Stimulated activated CD8-positive, alpha-beta memory T cell treated with anti-CD3 and anti-CD28 coated beads, Interleukin-7, amount 100 ng/mL, for 1 hour (primary cell): ENCODE results near the gene HS3ST1.

Experiments used
- DNase-seq, 2 donors: peaks; one replicate each; pipeline ENCODE4 v3.0.0-alpha.2; 2020; ENCODE audit warnings: low read depth in 2 of 2

The HS3ST1 gene

DNA sequence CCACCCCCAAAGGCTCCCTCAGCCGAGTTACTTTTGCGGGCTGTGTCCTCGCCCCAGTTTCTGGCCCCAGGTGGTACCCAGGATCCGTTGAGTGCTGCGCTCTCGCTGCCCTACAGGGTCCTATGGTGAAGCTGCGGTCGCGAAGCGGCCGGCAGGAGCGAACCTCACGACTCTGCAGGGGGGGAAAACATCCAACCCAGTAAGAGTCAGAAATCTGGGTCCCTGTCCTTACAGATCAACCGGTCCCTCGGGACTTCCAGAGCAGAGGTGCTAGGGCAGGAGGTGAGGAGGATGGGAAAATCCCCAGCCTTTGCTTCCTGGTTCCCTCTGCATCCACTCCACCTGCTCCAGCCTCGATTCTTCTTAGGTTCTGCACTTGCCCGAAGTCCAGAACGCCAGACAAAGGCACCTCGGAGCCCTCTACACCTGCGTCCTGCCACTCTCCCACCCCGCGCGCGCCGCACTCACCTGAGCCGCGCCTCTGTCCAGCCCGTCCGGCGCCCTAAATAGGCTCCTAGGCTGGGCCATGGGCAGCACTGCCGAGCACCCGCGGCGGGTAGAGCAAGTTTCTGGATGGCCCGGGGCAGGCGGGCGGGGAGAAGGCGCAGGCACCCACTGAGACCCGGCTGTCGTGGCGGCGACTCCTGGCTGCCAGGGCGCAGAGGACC, at the start of gene HS3ST1:
HS3ST1 (minus strand) TSS at position 664 of the 668 bp plus-strand sequence. CDS start 28,889 bp downstream, outside the sequence.
- no peak for DNase-seq

DNA sequence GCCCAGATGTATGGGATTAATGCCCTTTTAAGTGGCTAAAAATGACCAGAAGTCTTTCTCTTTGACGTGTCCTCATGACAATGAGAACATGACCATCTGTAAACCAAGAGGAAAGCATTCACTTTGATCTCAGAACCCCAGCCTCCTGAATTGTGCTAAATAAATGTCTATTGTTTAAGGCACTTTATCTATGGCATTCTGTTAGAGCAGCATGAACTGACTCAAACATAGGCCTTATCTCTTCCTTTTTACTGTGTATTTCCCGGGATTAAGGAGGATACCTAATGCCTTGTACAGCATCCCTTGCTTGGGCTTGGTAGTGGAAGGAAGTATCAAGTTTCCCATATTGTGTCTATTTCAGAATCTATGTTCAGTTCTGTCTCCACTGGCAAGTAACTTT, 47.2 kb upstream of the HS3ST1 start:
- DNase-seq, result no peak

DNA sequence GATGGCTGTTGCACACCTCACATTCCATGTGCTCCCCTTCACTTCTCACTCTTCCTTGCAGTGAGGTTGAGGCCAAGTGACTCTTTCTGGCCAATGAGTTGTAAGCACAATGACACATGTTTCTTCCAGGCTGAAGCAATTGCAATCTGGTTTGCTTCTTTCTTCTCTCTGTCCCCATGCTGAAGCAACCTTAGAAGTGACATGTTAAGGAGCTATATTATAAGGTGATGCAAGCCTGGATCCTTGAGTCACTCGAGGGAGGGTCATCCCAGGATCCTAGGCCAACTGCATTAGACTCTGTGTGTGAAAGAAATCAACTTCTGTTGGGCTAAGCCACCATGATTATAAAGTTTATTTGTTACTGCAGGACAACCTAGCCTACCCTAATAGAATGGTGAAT, 45.5 kb upstream of the HS3ST1 start:
- no peak for DNase-seq

DNA sequence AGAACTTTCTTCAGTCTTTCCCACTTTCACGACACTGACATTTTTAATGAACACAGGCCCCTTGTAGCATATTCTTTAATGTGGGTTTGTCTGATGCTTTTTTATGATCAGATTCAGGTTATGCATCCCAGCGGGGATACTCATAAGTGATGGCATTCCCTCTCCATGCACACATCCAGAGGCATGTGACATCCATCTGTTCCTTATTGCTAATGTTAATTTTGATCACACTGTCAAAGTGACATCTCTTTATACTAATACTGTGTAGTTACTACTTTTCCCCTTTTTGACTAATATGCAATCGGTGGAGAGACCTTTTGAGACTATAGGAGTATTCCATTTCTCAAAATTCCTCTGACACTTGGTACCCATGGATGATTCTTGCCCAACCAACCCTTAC, 43.8 kb upstream of the HS3ST1 start:
- no peak for DNase-seq

DNA sequence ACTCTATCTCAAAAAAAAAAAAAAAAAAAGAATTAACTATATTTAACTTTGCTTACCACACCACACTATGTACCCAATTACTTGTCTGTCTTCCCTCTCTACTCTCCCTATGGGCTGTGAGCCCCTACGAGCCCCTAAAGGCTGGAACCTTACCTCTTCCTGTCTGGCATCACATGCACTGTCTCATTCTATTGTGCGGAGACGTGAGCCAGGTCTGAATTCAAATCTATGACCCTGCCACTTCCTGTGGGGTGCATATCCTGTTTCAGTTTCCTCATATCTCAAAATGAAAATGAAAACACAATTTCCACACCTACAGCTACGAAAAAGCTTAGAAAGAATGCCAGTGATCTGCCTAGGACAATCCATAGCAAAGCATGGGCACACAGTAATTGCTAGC, 42.9 kb upstream of the HS3ST1 start:
- peak; percentile 7 to 13 for DNase-seq

DNA sequence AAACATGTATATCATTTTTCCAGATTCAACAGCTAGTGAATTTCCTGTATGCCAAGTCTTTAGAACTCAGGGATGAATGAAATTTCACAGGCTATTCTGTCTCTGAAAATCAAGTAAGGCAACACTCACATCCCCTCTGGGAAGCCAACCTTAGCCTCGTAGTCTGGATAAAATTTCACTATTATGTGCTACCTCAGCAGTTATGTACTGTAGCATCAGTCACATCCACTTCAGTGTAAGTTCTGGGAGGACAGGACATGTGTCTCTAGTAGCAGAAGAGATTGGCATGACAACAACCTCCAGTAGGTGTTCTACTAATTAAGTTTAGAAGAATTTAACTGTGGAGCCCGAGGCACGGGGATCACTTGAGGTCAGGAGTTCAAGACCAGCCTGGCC, 42.4 kb upstream of the HS3ST1 start:
- no peak for DNase-seq

DNA sequence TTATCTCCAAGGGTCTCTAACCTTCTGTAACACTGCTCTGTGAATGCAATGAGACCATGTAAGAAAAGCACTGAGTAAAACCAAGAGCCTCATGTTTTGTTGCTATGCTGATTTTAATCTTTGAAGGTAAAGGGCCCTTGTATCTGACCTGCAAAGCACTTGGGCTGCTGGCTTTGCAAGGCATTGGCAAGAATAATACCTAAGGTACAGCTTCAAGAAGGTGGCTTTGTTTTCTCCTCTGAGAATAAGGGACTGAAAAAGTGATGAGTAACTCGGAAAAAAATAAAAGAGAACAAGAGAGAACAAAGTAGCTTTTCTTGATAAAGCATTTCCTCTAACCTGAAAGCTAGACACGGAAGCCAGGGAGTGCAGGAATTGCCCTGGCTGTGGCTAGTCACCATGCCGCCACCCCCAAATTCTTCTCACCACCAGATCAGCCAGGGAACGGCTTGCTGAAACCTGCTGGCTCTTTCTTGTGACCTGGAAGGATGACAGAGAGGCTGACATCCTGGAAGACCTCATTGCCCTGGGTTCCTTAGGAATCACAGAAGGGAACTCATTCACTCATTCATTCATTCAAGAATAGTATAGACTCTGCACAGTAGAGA, 41.8 kb upstream of the HS3ST1 start:
- DNase-seq, result no peak

DNA sequence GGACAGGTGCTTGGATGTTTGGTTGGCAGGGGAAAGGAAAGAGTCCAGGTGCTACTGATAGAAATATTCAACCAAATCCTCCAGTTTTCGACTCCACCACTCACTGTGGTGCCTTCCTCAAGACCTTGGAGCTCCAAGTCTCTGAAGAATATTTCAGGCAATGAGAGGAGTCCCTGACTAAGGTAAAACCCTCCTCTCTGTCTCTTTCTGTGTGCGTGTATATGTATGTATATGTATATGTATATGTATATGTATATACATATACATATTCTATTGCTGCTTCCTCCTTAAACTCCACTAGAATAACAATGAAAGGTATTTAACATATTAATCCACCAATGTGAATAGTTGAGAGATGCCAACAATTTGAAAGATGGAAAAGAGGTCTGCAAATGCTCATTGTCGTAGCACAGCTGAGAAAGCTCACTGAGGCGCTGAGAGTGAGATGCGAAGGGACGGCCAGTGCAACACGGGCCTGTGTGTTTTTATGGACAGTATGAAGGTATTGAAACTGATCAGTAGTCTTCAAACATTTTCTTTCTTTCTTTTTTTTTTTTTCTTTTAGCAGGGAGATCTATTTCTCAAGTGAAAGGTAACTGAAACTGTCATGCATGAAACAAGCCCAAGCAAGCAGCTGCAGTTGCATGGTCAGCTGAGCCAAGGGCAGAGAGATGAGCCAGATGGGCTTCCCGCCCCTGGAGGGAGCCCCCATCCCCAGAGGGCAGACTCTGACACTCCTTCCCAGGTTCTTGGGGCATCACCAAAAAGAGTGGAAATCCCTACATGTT, 41.1 kb upstream of the HS3ST1 start:
- no peak for DNase-seq

DNA sequence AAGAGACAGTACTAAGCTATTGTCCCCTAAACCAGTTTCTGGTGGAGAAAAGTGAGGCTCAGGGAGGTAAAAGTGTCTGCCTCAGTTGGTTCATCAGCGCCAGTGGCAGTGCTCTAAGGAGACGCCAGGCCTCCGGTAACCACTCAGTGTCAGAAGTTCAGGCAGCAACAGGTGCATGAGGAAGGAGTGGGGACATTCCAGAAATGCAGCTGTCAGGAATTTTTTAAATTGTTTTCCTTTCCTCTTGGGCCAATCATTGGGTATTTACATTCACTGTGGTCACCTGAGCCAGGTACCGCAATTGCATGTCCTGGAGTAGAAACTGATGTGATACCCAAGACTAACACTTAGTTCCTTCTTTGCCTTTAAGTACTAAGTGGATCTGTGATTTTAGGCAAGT, 40.2 kb upstream of the HS3ST1 start:
- no peak for DNase-seq

DNA sequence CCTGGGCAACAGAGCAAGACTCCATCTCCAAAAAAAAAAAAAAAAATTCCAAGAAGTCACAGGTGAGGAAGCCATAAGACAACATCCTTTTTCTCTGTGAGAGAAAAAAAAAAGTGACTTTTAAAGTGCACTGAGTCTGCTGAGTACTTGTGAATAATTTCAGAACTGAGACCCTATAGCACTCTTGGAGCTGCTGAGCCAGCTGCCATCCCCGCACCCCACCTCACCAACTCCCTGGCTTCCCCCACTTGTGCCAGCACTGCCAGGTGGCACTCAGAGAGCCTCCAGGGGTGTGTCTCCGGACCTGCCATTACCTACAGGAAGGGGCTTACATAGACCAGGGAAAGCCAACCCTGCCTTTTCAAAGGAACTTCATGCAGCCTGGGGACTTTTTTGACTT, 39.2 kb upstream of the HS3ST1 start:
- DNase-seq, result no peak

DNA sequence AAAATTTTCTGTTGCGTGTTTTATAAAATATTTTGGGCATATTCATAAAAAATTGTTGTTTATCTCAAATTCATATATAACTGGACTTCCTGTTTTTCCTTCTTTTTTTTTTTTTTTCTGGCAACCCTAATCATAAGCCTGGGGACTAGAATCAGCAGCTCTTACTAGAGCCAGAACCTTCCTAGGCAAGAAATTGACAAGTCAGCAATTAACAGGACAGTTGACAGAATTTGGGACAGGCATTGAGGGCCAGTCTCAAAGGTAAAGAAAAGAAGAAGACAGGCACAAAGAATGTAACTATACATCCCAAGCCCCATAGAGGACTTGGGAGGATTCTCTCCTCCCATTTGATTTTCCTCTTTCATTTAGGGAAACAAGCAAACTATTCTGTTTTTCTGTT, 35.0 kb upstream of the HS3ST1 start:
- no peak for DNase-seq

DNA sequence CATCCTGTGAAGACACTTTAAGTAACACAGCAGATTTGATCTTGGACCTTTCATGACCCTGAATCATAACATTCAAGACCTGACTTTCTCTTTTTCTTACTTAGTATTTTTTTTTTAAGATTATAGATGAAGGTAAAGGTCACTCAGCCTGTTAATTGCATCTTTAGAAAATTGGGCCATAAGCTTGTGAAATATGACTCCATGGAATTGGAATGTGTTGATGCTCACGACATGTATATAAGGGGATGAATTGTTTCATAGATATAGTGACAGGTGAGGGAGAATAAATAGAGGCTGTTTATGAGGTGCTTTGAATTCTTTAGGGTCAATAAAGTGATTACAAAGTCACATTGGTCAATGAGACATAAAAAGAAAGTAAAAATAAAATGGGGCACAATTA, 27.7 kb upstream of the HS3ST1 start:
- no peak for DNase-seq

DNA sequence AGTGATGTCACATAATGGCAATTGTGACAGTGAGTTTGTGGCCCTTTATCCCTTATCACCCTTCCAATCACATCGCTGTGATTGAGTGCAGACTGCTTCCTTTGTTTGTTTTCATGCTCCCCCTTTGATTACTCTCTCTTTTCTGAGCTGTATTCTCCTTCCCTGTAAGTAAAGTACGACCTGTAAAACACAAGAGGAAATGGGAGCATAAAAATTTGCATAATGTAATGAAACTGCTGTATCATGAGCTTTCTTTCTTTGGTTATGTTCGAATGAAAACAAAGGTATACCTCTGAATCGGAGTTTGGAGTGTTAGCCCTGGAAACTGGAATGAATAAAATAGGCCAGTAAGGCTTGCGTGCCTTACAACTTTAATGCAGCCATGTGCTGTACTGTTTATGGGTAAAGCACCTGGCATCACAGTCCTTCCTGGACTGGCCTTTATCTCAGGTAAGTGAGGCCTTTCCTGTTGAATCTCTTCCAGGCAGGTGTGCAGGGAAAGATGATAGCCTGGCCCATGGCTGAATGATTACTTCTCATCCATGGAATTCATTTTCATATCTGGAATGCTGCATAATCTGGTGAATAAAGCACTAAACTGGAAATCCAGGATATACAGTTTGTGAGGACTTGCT, 26.6 kb upstream of the HS3ST1 start:
- DNase-seq, result no peak

DNA sequence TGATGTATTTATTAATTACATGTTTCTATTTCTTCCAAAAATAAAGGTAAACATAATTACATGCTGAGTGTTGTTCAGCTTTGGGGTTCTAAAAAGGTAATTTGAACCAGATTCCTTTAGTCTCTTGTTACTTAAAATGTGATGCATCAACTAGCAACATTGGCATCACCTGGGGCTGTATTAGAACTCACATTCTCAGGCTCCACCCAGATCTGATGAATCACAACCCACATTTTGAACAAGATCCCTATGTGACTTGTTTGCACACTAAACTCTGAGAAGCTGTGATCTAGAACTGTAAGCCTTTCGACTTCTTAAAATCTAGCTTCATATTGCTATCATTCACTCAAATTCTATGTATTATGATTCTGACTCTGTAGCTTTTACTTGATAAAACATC, 23.0 kb upstream of the HS3ST1 start:
- DNase-seq, result no peak

DNA sequence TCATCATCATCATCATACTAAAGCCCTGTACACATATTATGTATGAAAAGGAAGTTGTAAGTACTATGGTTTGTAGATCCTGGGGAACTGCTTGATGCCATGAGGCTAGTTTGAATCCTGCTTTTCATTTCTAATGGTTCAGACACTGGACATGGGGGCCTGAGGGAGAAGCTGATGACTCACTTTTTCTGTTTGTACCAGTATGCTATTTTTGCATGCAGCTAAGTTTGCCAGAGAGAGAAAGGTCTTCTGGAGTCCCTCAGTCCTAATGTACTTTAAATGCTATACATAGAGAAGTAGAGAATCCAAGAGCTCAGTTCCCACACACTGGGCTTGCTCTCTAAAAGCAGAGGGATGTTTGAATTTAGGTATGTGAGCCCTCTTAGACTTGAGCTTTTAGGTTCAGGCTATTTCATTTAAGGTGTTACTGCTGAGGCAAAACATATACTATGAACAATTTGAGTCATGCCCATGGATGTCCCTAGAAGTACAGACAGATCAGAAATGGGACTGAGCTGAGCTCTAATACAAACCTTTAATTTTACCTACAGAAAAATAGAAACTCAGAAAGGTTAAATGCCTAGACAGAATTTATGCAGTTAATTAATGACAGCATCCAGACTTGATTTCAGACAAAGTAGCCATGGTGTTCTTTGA, 17.6 kb upstream of the HS3ST1 start:
- no peak for DNase-seq

DNA sequence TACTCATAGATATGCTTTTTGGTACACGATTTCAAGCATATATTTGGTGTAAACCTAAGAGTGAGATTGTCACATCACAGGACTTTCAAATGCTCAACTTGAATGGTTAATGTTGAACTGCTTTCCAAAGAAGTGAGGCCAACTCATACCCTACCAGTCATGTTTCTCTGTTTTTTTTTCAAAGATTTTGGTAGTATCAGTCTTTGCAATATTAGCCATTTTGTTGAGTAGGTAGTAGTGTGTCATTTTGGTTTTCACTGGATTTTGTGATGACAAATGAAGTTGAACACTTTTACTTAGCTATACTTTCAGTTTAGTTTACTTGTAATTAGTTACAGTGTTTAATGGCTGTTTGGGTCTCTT, 12.5 kb upstream of the HS3ST1 start:
- DNase-seq, result no peak

DNA sequence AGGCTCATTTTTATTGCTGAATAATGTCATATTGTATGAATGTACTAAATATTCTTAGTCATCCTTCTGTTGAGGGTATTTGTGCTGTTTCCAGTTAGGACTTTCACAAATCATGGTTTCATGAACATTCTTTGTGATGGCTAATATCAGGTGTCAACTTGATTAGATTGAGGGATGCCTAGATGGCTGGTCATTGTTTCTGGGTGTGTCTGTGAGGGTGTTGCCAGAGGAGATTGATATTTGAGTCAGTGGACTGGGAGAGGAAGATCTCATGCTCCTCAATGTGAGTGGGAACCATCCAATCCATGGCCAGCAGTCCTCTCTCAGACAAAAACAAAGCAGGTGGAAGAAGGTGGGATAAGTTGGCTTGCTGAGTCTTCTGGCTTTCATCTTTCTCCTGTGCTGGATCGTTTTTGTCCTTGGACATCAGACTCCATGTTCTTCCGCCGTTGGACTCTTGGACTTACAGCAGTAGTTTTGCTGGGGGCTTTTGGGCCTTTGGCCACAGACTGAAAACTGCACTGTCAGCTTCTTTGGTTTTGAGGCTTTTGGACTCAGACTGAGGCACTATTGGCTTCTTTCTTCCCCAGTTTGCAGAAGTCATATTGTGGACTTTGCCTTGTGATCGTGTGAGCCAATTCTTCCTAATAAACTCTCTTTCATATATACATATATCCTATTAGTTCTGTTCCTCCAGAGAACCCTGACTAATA, 11.9 kb upstream of the HS3ST1 start:
- no peak for DNase-seq

DNA sequence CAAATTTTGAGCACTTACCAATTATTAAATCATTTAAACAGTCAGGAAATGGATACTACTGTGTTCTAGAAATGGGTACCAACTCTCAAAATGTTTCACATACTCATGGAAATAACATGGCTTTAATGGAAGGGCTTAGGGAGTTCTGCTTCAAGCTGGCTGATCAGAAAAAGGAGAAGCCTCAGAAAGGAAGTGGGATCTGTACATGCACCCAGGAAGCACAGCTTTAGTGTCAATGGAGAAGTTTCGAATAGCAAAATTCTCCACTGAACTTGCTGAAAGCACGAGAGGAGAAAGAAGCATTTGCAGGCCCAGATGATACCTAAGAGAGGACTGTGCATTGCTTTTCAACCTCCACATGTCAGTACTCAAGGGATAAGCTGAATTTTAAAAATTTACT, 11.1 kb upstream of the HS3ST1 start:
- no peak for DNase-seq

DNA sequence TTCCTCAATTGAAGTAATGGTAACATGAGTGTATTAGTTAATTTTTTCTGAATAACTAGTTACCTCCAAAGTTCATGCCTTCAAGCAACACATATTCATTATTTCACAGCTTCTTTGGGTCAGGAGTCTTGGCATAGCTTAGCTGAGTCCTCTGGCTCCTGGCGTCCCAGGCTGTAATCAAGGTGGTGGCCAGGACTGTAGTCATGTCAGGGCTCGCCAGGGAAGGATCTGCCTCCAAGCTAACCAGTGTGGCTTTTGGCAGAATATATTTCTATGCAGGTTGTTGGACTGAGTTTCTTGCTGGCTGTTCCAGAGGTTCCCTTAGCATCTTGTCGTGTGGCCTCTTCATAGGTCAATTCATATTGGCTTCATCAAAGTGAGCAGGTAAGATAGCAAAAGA, 10.0 kb upstream of the HS3ST1 start:
- no peak for DNase-seq

DNA sequence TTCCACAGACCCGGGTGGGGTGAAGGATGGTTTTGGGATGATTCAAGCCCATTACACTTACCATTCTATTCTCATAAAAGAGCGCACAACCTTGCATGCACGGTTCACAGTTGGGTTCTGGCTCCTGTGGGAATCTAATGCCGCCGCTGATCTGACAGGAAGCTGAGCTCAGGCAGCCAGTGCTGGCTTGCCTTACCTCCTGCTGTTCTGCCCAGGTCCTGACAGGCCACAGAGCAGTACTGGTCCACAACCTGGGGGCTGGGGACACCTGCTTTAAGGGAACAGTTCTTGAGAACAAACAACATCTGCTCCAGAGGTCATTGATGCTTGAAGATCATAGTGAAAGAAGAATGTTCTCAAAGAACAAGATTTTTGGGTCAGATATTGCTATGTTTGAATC, 8.0 kb upstream of the HS3ST1 start:
- DNase-seq, result no peak

DNA sequence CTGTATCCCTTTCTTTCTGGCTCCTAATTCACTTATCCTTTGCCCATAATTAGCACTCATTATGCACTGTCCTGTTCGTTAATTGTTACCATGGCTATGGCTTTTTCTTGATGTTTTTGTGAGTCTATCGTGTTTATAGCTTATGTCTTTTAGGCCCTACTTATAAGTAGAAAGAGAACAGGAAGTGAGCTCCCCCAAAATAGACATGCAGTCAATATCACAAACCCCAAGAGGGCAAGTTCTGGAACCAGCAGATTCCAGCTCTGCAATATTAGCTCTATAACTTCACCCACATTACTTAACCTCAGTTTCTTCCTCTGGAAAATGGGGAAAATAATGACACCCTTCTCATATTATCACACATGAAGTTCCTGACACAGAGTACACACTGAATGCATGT, 7.4 kb upstream of the HS3ST1 start:
- no peak for DNase-seq

DNA sequence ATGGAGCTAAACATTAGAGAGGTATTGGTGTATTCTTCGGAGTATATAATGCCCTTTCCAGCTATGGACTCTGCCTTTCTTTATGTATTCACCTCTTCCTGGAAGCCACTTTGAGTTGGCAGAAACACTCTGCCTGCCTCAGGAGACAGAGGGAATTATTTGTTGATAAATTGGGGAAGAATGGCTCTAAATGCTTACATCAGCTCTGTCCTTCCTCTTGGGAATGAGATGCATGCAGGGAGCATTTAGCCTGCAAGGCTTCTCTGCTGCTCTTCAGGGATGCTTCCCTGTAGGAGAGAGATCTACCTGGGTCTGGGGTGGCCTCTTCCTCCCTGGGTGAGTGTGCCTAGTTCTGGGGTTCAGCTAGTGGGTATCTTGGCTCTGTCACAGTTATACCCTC, 6.9 kb upstream of the HS3ST1 start:
- DNase-seq, result no peak
